IMR-90 (cell line): Measurements from ENCODE around the gene ABHD17A. TPM values are rescaled to one million over a fixed set of nuclear protein-coding genes. Genes with fewer than 3 reads are reported as not detected.

Experiments used
- ATAC-seq: fragments of 200-7000 bp; cut with Tn5 transposase; 2 replicates; pipeline ENCODE4 v1.9.1; 2020; ENCODE audit warnings: low read depth, mild to moderate bottlenecking, moderate library complexity
- BruUV-seq: library from RNA; stranded (reverse); fragments of 400-500 nt; replicated peaks from 2 replicates; lab custom pipeline; 2021; lab: Mats Ljungman, UMichigan
- CTCF ChIA-PET: fragments of 300-600 bp; formaldehyde crosslinking; extraction: SDS; loops from one replicate; lab custom pipeline; 2021; ENCODE audit warnings: antibody characterized with exemption; lab: Yijun Ruan, JAX
- POLR2A ChIA-PET: fragments of 300-600 bp; sonication (Branson Sonifier 250); formaldehyde crosslinking; loops from one replicate; lab custom pipeline; 2022; ENCODE audit warnings: antibody characterized with exemption; ENCODE audit not compliant: unreplicated experiment; lab: Charles Lee
- DNase-seq: peaks from one replicate; pipeline ENCODE4 v3.0.0; 2013
- H2AFZ ChIP-seq: replicated peaks from 2 replicates; pipeline ENCODE3; 2013; ENCODE audit warnings: low read length, mild to moderate bottlenecking; ENCODE audit not compliant: poor library complexity
- H2AK5ac ChIP-seq: 2 replicates; pipeline ENCODE4 v1.6.1; 2013; ENCODE audit warnings: low read depth, low read length, inconsistent platforms
- H2AK9ac ChIP-seq: replicated peaks from 2 replicates; pipeline ENCODE3; 2013; ENCODE audit warnings: mild to moderate bottlenecking, low read depth, low read length, moderate library complexity; ENCODE audit not compliant: poor library complexity
- H2BK120ac ChIP-seq: 2 replicates; pipeline ENCODE4 v1.6.1; 2013; ENCODE audit warnings: low read depth, low read length, inconsistent platforms
- H2BK15ac ChIP-seq: 3 replicates; pipeline ENCODE4 v1.6.1; 2013; ENCODE audit warnings: low read depth, low read length, inconsistent platforms
- H2BK20ac ChIP-seq: 2 replicates; pipeline ENCODE4 v1.6.1; 2013; ENCODE audit warnings: low read depth, mild to moderate bottlenecking, inconsistent platforms, low read length, moderate library complexity
- H2BK5ac ChIP-seq: 2 replicates; pipeline ENCODE4 v1.6.1; 2013; ENCODE audit warnings: mild to moderate bottlenecking, low read depth, low read length, inconsistent platforms; ENCODE audit not compliant: poor library complexity, severe bottlenecking
- H3K14ac ChIP-seq: replicated peaks from 2 replicates; pipeline ENCODE4 v1.6.1; 2013; ENCODE audit warnings: low read depth, low read length, inconsistent platforms
- H3K18ac ChIP-seq: 2 replicates; pipeline ENCODE4 v1.6.1; 2013; ENCODE audit warnings: low read depth, low read length, control low read depth
- H3K23ac ChIP-seq: 2 replicates; pipeline ENCODE4 v1.6.1; 2013; ENCODE audit warnings: low read depth, low read length, inconsistent platforms
- H3K27ac ChIP-seq: 2 replicates; pipeline ENCODE4 v1.5.1; 2013; ENCODE audit warnings: mild to moderate bottlenecking, control low read depth, low read length; ENCODE audit not compliant: insufficient read depth
- H3K27me3 ChIP-seq: 2 replicates; pipeline ENCODE4 v1.6.1; 2013; ENCODE audit warnings: low read length; ENCODE audit not compliant: control insufficient read depth, insufficient read depth
- H3K36me3 ChIP-seq: 2 replicates; pipeline ENCODE4 v1.6.1; 2013; ENCODE audit warnings: low read length, mixed read lengths; ENCODE audit not compliant: control insufficient read depth, insufficient read depth
- H3K4ac ChIP-seq: 2 replicates; pipeline ENCODE4 v1.6.1; 2013; ENCODE audit warnings: low read depth, low read length, inconsistent platforms
- H3K4me1 ChIP-seq: 2 replicates; pipeline ENCODE4 v1.6.1; 2013; ENCODE audit warnings: low read length, mixed read lengths; ENCODE audit not compliant: control insufficient read depth, insufficient read depth
- H3K4me2 ChIP-seq: 2 replicates; pipeline ENCODE4 v1.6.1; 2013; ENCODE audit warnings: low read depth, mild to moderate bottlenecking, control low read depth, low read length, moderate library complexity
- H3K4me3 ChIP-seq: 2 replicates; pipeline ENCODE4 v1.5.1; 2013; ENCODE audit warnings: low read depth, mild to moderate bottlenecking, control low read depth, low read length, moderate library complexity; ENCODE audit not compliant: insufficient read depth
- H3K56ac ChIP-seq: 2 replicates; pipeline ENCODE4 v1.6.1; 2013; ENCODE audit warnings: low read length, inconsistent platforms; ENCODE audit not compliant: insufficient read depth; ENCODE audit errors: extremely low read depth
- H3K79me1 ChIP-seq, 2 experiments: 2 replicates each; pipeline ENCODE4 v1.6.1; 2013; ENCODE audit warnings: low read length in 2 of 2, inconsistent platforms in 1 of 2, low read depth in 1 of 2
- H3K9ac ChIP-seq: 2 replicates; pipeline ENCODE4 v1.6.1; 2013; ENCODE audit warnings: low read depth, low read length, control low read depth
- H3K9me1 ChIP-seq: 2 replicates; pipeline ENCODE4 v1.6.1; 2013; ENCODE audit warnings: low read length, inconsistent platforms; ENCODE audit not compliant: insufficient read depth
- H3K9me3 ChIP-seq: 2 replicates; pipeline ENCODE4 v1.6.1; 2013; ENCODE audit warnings: low read length; ENCODE audit not compliant: control insufficient read depth, insufficient read depth
- H4K20me1 ChIP-seq: 2 replicates; pipeline ENCODE4 v1.6.1; 2013; ENCODE audit warnings: low read length, inconsistent platforms; ENCODE audit not compliant: insufficient read depth
- H4K5ac ChIP-seq: 2 replicates; pipeline ENCODE4 v1.6.1; 2013; ENCODE audit warnings: mild to moderate bottlenecking, low read depth, low read length, control low read depth
- H4K8ac ChIP-seq, 2 experiments: 2 replicates each; pipeline ENCODE4 v1.6.1; 2013; ENCODE audit warnings: low read depth in 2 of 2, low read length in 2 of 2, control low read depth in 1 of 2, inconsistent platforms in 1 of 2
- H4K91ac ChIP-seq: 2 replicates; pipeline ENCODE4 v1.6.1; 2013; ENCODE audit warnings: low read depth, low read length, inconsistent platforms; ENCODE audit not compliant: insufficient read depth
- CEBPB ChIP-seq: IDR thresholded peaks from 2 replicates; pipeline ENCODE4 v1.6.1; 2012; ENCODE audit warnings: low read depth, low read length, improper control_type of control experiment
- FOS ChIP-seq: fragments of 150-350 bp; IDR thresholded peaks from 2 replicates; pipeline ENCODE4 v1.6.1; 2016; ENCODE audit warnings: low read depth, low read length
- MAFK ChIP-seq: IDR thresholded peaks from 2 replicates; pipeline ENCODE4 v1.6.1; 2012; ENCODE audit warnings: low read depth, low read length, improper control_type of control experiment
- POLR2A ChIP-seq: IDR thresholded peaks from 2 replicates; pipeline ENCODE4 v1.6.1; 2012; ENCODE audit warnings: mild to moderate bottlenecking, low read depth, low read length
- RCOR1 ChIP-seq: IDR thresholded peaks from 2 replicates; pipeline ENCODE4 v1.6.1; 2012; ENCODE audit warnings: mild to moderate bottlenecking, low read length, improper control_type of control experiment; ENCODE audit not compliant: insufficient replicate concordance
- WGBS, 2 experiments: methylation state at CpG; one replicate each; pipeline versions ENCODE4 v1.1.5 to v1.1.7; 2013; ENCODE audit warnings: missing lambda C conversion rate in 2 of 2; ENCODE audit not compliant: insufficient read length in 1 of 2; ENCODE audit errors: extremely low coverage in 2 of 2; 5-methylcytosine and 5-hydroxymethylcytosine counted together
- dilution Hi-C: fragments of 300-500 bp; cut with HindIII; formaldehyde crosslinking; loops from one replicate; pipeline ENCODE4 v1.14.3; 2018; ENCODE audit warnings: low sequenced_read_pairs; ENCODE audit not compliant: unreplicated experiment
- in situ Hi-C: fragments of 300-500 bp; cut with MboI; formaldehyde crosslinking; loops from 3 replicates; pipeline ENCODE4 v1.14.3; 2019; ENCODE audit warnings: low sequenced_read_pairs, inconsistent platforms, mixed read lengths
- intact Hi-C: fragments of 100-400 bp; cut with micrococcal nuclease; formaldehyde crosslinking; loops from 2 replicates; pipeline ENCODE4 v1.10.0; 2022
- polyA plus RNA-seq, 3 experiments: library from polyadenylated mRNA; depleted of rRNA; stranded (reverse); fragments of >200 nt; gene quantifications; 2 replicates each; pipeline ENCODE4 v1.2.3, GENCODE V29; 2012; ENCODE audit warnings: low replicate concordance in 1 of 3
- total RNA-seq: library from RNA; depleted of rRNA; stranded (reverse); fragments of >200 nt; gene quantifications from 2 replicates; pipeline ENCODE4 v1.2.3, GENCODE V29; 2012

The ABHD17A gene
- total and polyA plus RNA-seq, 2 of the 4 experiments (the other 2 are of a cell fraction), result 37.8 to 76.2 TPM

DNA sequence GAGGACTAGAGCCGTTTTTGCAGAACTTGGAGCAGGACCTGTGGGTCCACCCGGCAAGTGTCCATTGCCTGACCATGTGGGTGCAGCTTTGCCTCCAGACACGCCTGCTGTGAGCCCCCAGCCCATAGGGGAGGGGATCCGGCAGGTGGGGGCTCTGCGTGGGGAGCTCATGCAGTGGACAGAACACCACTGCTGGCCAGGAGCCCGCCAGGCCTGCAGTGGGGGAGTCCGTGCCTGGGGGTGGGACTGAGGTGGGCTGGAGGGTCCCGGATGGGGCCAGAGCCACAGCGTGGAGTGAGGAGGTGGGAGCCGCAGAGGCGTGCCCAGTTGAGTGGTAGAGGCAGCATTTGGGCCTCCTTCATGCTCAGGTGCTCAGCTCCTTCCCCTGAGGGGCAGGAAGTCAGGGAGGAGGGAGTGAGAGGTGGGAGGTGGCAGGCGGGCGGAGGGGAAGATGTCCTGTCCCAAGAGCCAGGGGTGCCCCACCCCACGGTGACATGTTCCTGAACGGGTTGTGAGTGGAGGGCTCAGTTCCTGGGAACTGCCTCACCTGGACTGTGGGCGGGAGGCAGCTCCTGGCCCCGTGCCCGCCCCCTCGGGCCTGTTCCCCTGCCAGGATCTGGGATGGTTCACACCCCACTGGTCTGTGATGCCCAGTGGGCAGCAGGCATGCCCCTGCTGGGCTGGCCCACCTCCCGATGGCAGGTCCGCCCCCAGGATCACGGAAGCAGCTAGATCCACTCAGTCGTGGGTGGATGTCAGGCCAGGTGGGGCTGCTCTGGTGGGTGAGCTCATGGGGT, 28.7 kb upstream of the ABHD17A start:
- peak overlapping the region; percentile 55 for H2AK9ac ChIP-seq
- no peaks in the 10 kb centered on the region for H3K27me3 ChIP-seq
- peaks cover 6 to 56% of the 10 kb centered on the region in 2 experiments; a peak in 3 of 4 replicates for H3K79me1 ChIP-seq
- dilution Hi-C loops, result no loop called here
- TF ChIP-seq RCOR1 (no peak), MAFK (no peak), CEBPB (no peak), FOS (no peak), POLR2A (no peak)
- H2AFZ ChIP-seq, result peak overlapping the region; percentile 32
- H3K9me3 ChIP-seq, result no peaks in the 10 kb centered on the region
- no peak overlapping the region for H3K18ac ChIP-seq
- 93% methylated on average over 7 of the region's 23 CpGs; no CpG with 5 or more reads in 1 of the 2 experiments for whole genome bisulfite sequencing, 2 experiments
- no peak overlapping the region for H2BK20ac ChIP-seq
- in situ Hi-C loops, result no loop called here
- H4K20me1 ChIP-seq, result peaks cover 50% of the 10 kb centered on the region
- no peak overlapping the region for H2BK15ac ChIP-seq
- ATAC-seq (no peak), DNase-seq (no peak)
- H4K8ac ChIP-seq, result no peak overlapping the region
- H3K36me3 ChIP-seq, result peaks cover 32% of the 10 kb centered on the region
- intact Hi-C loops, result no loop called here
- no peak overlapping the region for H4K91ac ChIP-seq
- no peak overlapping the region for H3K27ac ChIP-seq
- no peak overlapping the region for H3K4ac ChIP-seq
- ChIA-PET CTCF (no interaction called here), POLR2A (no interaction called here)
- H3K4me1 ChIP-seq, result peaks cover 7% of the 10 kb centered on the region
- H3K56ac ChIP-seq, result no peak overlapping the region
- H2BK5ac ChIP-seq, result no peak overlapping the region
- H3K4me2 ChIP-seq, result no peak overlapping the region
- no peak overlapping the region for H3K9ac ChIP-seq
- H3K14ac ChIP-seq, result no peak overlapping the region
- BruUV-seq, result no TSS peak
- no peak overlapping the region for H2AK5ac ChIP-seq
- no peak overlapping the region for H4K5ac ChIP-seq
- H2BK120ac ChIP-seq, result no peak overlapping the region
- no peak overlapping the region for H3K4me3 ChIP-seq
- peaks cover 2% of the 10 kb centered on the region; the same call in 1 of the 2 replicates for H3K9me1 ChIP-seq
- no peak overlapping the region for H3K23ac ChIP-seq
